Astrocyte of the spinal cord (primary cell): ENCODE data around the gene NOLC1.

Experiments used
- DNase-seq: peaks from one replicate; pipeline ENCODE4 v3.0.0; 2011; ENCODE audit warnings: low read depth, low spot score
- H3K4me3 ChIP-seq: 2 replicates; pipeline ENCODE4 v1.5.1; 2011; ENCODE audit warnings: low read depth, mild to moderate bottlenecking, low read length, moderate library complexity
- CTCF ChIP-seq: IDR thresholded peaks from 2 replicates; pipeline ENCODE4 v1.5.1; 2012; ENCODE audit warnings: low read depth, mild to moderate bottlenecking, low read length, inconsistent platforms
- in situ Hi-C: cut with HindIII; loops from 2 replicates; pipeline ENCODE4 v1.10.0; 2017; ENCODE audit warnings: low sequenced_read_pairs

Gene NOLC1

DNA sequence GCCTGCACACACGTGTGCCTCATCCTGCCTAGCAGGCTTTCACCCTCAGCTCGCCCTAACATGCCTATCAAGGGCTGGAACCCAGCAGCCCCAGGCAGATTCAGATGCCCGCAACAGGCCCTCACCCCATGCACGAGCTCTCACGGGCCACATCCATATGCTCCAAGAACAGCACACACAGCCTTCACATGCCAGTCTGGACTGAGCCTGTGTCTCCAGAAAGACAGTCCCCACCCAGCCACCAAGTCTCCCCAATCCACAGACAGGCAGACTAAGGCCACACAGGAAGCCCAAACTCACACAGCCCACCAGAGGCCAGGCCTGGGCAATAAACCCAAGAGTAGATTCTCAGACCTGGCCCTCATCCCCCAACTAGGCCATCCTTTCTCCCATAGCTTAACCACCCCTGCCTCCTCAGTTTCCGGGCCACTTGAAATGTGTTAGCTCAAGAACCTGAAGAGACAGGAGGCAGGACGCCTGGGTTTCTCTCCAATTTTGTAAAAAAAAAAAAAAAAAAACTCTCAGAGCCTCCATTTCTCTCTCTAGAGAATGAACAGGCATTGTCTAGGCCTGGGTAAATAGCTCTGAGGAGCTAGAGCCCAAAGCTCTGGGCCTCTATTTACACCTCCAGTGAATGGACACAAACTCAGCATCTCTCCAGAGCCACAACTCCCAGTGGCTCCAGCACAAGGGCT, 38.8 kb upstream of the NOLC1 start:
- no peak for TF ChIP-seq CTCF
- peak overlapping the region; percentile 77 for H3K4me3 ChIP-seq
- no peak for DNase-seq
- in situ Hi-C loops = no loop called here

- peak overlapping the region; percentile 77 for H3K4me3 ChIP-seq
- no peak for DNase-seq
- no peak for TF ChIP-seq CTCF
- in situ Hi-C loops = no loop called here
Observed at GRCh38 chr10:102113956-102114857, 38.0 kb upstream of the NOLC1 start.

DNA sequence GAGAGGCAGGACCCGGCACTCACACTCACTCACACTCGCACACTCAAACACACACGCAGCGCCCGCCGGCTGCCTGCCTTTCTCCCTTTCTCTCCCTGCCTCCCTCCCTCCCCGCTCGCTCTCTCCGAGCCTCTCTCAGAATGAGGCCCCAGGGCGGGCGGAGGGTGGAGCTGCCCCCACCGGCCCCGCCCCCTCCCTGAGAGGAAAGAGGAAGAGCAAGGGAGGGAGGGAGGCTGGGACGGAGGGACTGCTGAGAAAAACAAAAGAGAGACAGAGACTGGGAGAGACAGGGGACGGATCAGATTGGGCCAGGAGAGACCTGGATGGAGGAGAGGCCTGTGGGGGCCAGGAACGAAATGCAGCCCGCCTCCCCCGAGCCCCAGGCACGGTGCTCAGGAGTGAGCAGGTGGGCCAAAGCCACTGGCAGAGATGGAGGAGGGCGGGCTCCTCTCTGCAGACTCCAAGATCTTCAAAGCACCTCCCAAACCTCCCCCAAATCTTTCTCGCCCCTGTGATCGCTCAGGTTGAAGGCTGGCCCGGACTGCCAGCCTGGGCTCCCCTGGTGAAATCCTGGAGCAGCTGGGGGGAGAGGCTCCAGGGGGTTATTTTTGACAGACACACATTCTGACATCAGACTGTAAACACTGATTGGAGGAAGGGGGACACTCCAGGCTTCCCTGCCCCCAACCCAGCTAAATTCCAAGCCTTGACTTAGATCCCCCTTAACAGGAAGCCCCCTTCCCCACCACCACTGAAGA, 37.1 kb upstream of the NOLC1 start:
- TF ChIP-seq CTCF = no peak
- DNase-seq = peak; percentile 83
- H3K4me3 ChIP-seq = peak overlapping the region; percentile 77
- in situ Hi-C loops = no loop called here

DNA sequence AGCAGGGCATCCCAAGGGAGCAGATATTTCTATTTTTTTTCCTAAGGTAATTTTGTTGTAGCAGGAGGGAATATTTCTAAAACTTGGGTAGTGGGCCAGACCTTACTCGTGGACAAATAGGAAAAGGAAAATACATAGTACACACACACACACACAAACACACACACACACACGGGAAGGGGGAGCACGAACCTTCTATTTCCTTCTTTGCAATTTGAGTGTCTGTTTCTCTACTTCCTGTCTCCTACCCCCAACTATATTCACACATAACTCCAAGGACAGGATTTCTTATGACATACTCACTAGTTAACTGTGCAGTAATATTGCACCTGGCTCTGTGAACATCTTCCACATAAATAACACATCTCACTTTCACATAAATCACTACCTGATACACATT, 36.4 kb upstream of the NOLC1 start:
- in situ Hi-C loops = no loop called here
- H3K4me3 ChIP-seq = no peak overlapping the region
- TF ChIP-seq CTCF = no peak
- no peak for DNase-seq

GRCh38 chr10:102116656-102117055, 35.5 kb upstream of the NOLC1 start:
- TF ChIP-seq CTCF = no peak
- no peak for DNase-seq
- no peak overlapping the region for H3K4me3 ChIP-seq
- in situ Hi-C loops = no loop called here

DNA sequence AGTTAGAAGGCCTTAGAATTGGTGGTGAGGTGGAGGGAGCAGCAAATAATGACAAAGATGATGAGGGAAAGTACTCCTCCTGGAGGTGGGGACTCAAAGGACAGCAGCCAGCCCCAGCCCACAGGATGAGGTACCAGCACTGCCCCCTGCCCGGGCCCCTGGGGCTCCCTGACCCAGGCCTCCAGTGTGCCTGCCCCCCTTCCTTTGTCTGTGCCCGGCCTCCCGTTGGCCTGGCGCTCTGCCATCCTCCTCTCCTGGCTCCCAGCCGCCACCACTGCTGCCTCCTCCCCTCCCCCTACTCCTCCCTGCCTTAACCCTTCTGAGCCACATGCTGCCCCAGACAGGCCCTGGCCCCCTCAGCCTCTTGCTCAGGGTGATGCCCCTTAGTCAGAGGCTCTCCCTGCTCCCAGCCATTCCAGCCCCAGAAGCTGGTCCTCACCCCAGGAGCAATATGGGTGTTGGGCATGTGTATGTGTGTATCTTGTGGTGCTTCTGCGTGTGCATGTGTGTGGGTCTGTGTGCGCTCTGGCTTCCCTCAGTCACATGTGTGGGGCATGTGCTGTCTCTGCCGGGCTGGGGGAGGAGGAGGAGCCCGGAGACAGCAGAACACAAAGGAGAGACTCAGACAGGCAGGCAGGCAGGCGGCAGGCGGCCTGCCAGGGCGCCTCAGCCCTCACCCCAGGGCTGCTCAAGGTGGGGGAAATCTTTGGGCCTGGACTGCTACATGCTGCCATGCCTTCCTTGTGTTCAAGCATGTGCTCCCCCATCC, 34.6 kb upstream of the NOLC1 start:
- peak; percentile 77 for DNase-seq
- peak; percentile 39 for TF ChIP-seq CTCF
- in situ Hi-C loops = no loop called here
- H3K4me3 ChIP-seq = no peak overlapping the region
